ENCODE results near the gene UTP25.

- TF ChIP-seq EP300 (IDR thresholded peaks at IDR 0.05) (no peak), CTCF (IDR thresholded peaks at IDR 0.05) (no peak), POLR2AphosphoS5 (IDR thresholded peaks at IDR 0.05) (no peak), POLR2A (IDR thresholded peaks at IDR 0.05; ENCODE audit: low read depth) (no peak)
Observed at GRCh38 chr1:209807509-209807908, 20.3 kb upstream of the UTP25 start.
